Prostate gland (tissue), 1 donor: ENCODE data around the gene EDAR.

ENCODE experiments used
- POLR2A ChIP-seq: fragments of 450-650 bp; IDR thresholded peaks from one replicate; pipeline ENCODE4 v1.6.1; 2016; ENCODE audit warnings: antibody characterized with exemption, mild to moderate bottlenecking
- POLR2AphosphoS5 ChIP-seq: sonication (generic); formaldehyde crosslinking; IDR thresholded peaks from one replicate; pipeline ENCODE4 v1.6.1; 2017; ENCODE audit warnings: antibody characterized with exemption

- TF ChIP-seq POLR2A (no peak), POLR2AphosphoS5 (no peak)
Measured at GRCh38 chr2:108988076-108988795, 784 bp downstream of the EDAR start.
